Caco-2 (cell line): Measurements from ENCODE around the gene SDF4. TPM values are rescaled to one million over a fixed set of nuclear protein-coding genes. Genes with fewer than 3 reads are reported as not detected.

Experiments
- BruUV-seq: library from RNA; stranded (reverse); fragments of 400-500 nt; replicated peaks from 2 replicates; lab custom pipeline; 2021; lab: Mats Ljungman, UMichigan
- CTCF ChIA-PET: fragments of 300-600 bp; sonication (Branson Sonifier 250); formaldehyde crosslinking; loops from one replicate; lab custom pipeline; 2022; ENCODE audit warnings: antibody characterized with exemption; lab: Charles Lee
- POLR2A ChIA-PET: fragments of 300-600 bp; sonication (Branson Sonifier 250); formaldehyde crosslinking; loops from one replicate; lab custom pipeline; 2022; ENCODE audit warnings: antibody characterized with exemption; lab: Charles Lee
- DNase-seq, 2 experiments: peaks; one replicate each; pipeline versions ENCODE4 v3.0.0 to v3.0.0-alpha.2; 2020 to 2022
- H3K27me3 ChIP-seq: replicated peaks from 2 replicates; pipeline ENCODE4 v1.6.0; 2011; ENCODE audit warnings: low read length; ENCODE audit not compliant: control insufficient read depth, insufficient read depth
- H3K36me3 ChIP-seq: 2 replicates; pipeline ENCODE4 v1.5.1; 2011; ENCODE audit warnings: low read length; ENCODE audit not compliant: control insufficient read depth, insufficient read depth
- H3K4me1 ChIP-seq: fragments of 250-450 bp; sonication (Bioruptor Pico); 2 replicates; pipeline ENCODE4 v1.5.1; 2020; ENCODE audit warnings: mild to moderate bottlenecking
- H3K4me3 ChIP-seq: 2 replicates; pipeline ENCODE4 v1.5.1; 2011; ENCODE audit warnings: low read depth, mild to moderate bottlenecking, control low read depth, low read length
- H3K9me3 ChIP-seq: fragments of 250-450 bp; sonication (Bioruptor Pico); 2 replicates; pipeline ENCODE4 v1.5.1; 2020; ENCODE audit warnings: mild to moderate bottlenecking, moderate library complexity
- H3K27ac Mint-ChIP-seq: one replicate; pipeline ENCODE4 v1.8.0; 2022; ENCODE audit warnings: mixed read lengths; ENCODE audit not compliant: unreplicated experiment
- H3K27me3 Mint-ChIP-seq: one replicate; pipeline ENCODE4 v1.8.0; 2022; ENCODE audit warnings: mixed read lengths; ENCODE audit not compliant: insufficient read depth, unreplicated experiment
- H3K36me3 Mint-ChIP-seq: one replicate; pipeline ENCODE4 v1.8.0; 2022; ENCODE audit warnings: mild to moderate bottlenecking, mixed read lengths; ENCODE audit not compliant: insufficient read depth, unreplicated experiment
- H3K4me1 Mint-ChIP-seq: one replicate; pipeline ENCODE4 v1.8.0; 2022; ENCODE audit warnings: low read depth, mixed read lengths; ENCODE audit not compliant: unreplicated experiment
- H3K4me3 Mint-ChIP-seq: one replicate; pipeline ENCODE4 v1.8.0; 2022; ENCODE audit warnings: mild to moderate bottlenecking, moderate library complexity, mixed read lengths; ENCODE audit not compliant: unreplicated experiment
- H3K9me3 Mint-ChIP-seq: one replicate; pipeline ENCODE4 v1.8.0; 2022; ENCODE audit warnings: mixed read lengths; ENCODE audit not compliant: unreplicated experiment
- intact Hi-C: fragments of 100-400 bp; cut with micrococcal nuclease; formaldehyde crosslinking; loops from one replicate; pipeline ENCODE4 v1.10.0; 2022; ENCODE audit not compliant: unreplicated experiment
- total RNA-seq: library from RNA; stranded (reverse); gene quantifications from 2 replicates; pipeline ENCODE4 v1.2.3, GENCODE V29; 2022
- TF ChIP-seq, protein P1 (sequence below), 2 experiments: fragments of 200-600 bp in 1 of 2; IDR thresholded peaks; 1 replicate in 1 of 2; 2 replicates in 1 of 2; pipeline versions ENCODE4 v1.5.1 to v1.8.0; 2011 to 2022; ENCODE audit warnings: antibody characterized with exemption in 1 of 2, control low read depth in 1 of 2, inconsistent platforms in 1 of 2, low read depth in 1 of 2, low read length in 1 of 2, mild to moderate bottlenecking in 1 of 2, moderate library complexity in 1 of 2; ENCODE audit not compliant: insufficient read depth in 1 of 2, severe bottlenecking in 1 of 2, unreplicated experiment in 1 of 2

SDF4 gene
- total RNA-seq, 1 experiment from 2014 or later, result 140 TPM

DNA sequence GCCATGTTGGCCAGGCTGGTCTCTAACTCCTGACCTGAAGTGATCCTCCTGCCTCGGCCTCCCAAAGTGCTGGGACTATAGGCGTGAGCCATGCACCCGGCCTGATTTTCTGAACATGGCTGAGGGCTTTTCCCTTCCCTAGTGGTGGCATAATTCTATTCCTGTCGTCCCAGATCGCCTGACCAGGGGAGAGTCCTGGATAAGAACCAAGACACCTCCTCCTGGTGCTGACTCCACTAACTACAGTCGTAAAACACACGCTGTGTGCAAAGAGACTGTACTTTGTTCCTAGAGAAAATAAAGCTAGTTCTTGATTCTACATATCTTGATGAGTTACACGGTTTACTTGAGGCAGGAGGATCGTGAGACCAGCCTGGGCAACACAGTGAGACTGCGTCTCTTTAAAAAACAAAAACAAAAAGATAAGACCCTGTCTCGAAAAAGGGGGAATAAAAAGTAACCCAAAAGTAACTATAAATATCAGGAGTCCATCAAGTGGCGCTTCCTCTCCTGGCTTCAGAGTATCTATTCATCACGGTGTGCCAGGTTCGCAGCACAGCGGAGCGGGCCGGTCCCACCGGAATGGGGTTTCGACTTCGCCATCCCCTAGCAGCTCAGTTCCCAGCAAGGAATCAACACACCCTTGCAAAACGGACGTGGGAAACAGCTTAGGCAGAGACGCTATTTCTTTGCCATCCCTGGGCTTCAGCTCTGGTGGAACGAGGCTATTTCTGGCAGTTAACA lies 973 bp downstream of the SDF4 start:
- H3K4me1 Mint-ChIP-seq, result peaks cover 6% of the 10 kb centered on the region
- peaks cover 39% of the 10 kb centered on the region for H3K36me3 Mint-ChIP-seq
- TSS peak; percentile 86 for BruUV-seq
- Histone ChIP-seq H3K36me3 (peaks cover 2% of the 10 kb centered on the region; the same call in 1 of the 2 replicates), H3K4me3 (peak overlapping the region; percentile 70), H3K4me1 (peaks cover 8% of the 10 kb centered on the region), H3K27me3 (no peaks in the 10 kb centered on the region), H3K9me3 (no peaks in the 10 kb centered on the region)
- DNase-seq, result peak in 1 of 2 experiments; percentile 46
- CTCF ChIA-PET, result interaction anchor here (0.6 to 1.2 kb wide), 5 partner anchors 66 to 275 kb away, joined by 3 to 8 read pairs (median 3); no protein-coding TSS in a partner anchor
- H3K4me3 Mint-ChIP-seq, result peak overlapping the region; percentile 85
- H3K27ac Mint-ChIP-seq, result peak overlapping the region; percentile 83
- POLR2A ChIA-PET, result interaction anchor here (0.5 to 0.9 kb wide), 4 partner anchors 43 to 106 kb away, joined by 4 to 7 read pairs (median 6); partner anchors contain the start of gene UBE2J2
- H3K27me3 Mint-ChIP-seq, result no peaks in the 10 kb centered on the region
- no peaks in the 10 kb centered on the region for H3K9me3 Mint-ChIP-seq
- intact Hi-C loops, result loop anchor here (2.0 kb wide), 2 partner anchors 68 to 108 kb away; no protein-coding TSS in a partner anchor
- TF ChIP-seq, protein P1, sequence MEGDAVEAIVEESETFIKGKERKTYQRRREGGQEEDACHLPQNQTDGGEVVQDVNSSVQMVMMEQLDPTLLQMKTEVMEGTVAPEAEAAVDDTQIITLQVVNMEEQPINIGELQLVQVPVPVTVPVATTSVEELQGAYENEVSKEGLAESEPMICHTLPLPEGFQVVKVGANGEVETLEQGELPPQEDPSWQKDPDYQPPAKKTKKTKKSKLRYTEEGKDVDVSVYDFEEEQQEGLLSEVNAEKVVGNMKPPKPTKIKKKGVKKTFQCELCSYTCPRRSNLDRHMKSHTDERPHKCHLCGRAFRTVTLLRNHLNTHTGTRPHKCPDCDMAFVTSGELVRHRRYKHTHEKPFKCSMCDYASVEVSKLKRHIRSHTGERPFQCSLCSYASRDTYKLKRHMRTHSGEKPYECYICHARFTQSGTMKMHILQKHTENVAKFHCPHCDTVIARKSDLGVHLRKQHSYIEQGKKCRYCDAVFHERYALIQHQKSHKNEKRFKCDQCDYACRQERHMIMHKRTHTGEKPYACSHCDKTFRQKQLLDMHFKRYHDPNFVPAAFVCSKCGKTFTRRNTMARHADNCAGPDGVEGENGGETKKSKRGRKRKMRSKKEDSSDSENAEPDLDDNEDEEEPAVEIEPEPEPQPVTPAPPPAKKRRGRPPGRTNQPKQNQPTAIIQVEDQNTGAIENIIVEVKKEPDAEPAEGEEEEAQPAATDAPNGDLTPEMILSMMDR (IDR thresholded peaks at IDR 0.05; ENCODE audit: insufficient read depth in 1 of 2, low read depth in 1 of 2, low read length in 1 of 2, severe bottlenecking in 1 of 2, unreplicated experiment in 1 of 2), result peak in 1 of 2 experiments; percentile 42

DNA sequence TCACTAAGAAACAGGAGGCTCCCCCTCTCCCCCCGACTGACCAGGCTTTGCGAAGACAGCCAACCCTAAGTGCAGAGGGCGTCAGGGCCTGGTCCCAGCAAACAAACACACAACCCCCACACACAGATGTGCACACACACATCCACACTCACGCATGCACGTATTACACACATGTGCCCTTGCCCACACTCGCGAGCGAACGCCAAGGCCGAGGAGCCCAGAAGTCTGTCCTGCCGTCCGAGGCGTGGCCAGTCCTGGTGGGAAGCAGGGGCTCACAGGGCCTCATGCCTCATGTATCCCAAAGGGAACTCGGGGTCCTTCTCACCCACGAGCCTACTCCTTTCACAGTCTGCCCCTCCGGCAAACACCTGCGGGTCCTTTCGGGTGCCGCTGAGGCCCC lies 2.0 kb downstream of the SDF4 start:
- Histone ChIP-seq H3K9me3 (no peaks in the 10 kb centered on the region), H3K4me3 (no peak overlapping the region), H3K27me3 (no peaks in the 10 kb centered on the region), H3K4me1 (peaks cover 8% of the 10 kb centered on the region), H3K36me3 (peaks cover 2% of the 10 kb centered on the region; the same call in 1 of the 2 replicates)
- ChIA-PET CTCF (no interaction called here), POLR2A (no interaction called here)
- no peak for DNase-seq
- H3K27me3 Mint-ChIP-seq, result no peaks in the 10 kb centered on the region
- intact Hi-C loops, result loop anchor here (2.0 kb wide), 2 partner anchors 67 to 107 kb away; no protein-coding TSS in a partner anchor
- H3K9me3 Mint-ChIP-seq, result no peaks in the 10 kb centered on the region
- no peak overlapping the region for H3K4me3 Mint-ChIP-seq
- BruUV-seq, result no TSS peak
- H3K36me3 Mint-ChIP-seq, result peaks cover 48% of the 10 kb centered on the region
- TF ChIP-seq, protein P1 (IDR thresholded peaks at IDR 0.05; ENCODE audit: insufficient read depth in 1 of 2, low read depth in 1 of 2, low read length in 1 of 2, severe bottlenecking in 1 of 2, unreplicated experiment in 1 of 2), result no peak
- H3K27ac Mint-ChIP-seq, result peak overlapping the region; percentile 34
- H3K4me1 Mint-ChIP-seq, result peaks cover 6% of the 10 kb centered on the region

DNA sequence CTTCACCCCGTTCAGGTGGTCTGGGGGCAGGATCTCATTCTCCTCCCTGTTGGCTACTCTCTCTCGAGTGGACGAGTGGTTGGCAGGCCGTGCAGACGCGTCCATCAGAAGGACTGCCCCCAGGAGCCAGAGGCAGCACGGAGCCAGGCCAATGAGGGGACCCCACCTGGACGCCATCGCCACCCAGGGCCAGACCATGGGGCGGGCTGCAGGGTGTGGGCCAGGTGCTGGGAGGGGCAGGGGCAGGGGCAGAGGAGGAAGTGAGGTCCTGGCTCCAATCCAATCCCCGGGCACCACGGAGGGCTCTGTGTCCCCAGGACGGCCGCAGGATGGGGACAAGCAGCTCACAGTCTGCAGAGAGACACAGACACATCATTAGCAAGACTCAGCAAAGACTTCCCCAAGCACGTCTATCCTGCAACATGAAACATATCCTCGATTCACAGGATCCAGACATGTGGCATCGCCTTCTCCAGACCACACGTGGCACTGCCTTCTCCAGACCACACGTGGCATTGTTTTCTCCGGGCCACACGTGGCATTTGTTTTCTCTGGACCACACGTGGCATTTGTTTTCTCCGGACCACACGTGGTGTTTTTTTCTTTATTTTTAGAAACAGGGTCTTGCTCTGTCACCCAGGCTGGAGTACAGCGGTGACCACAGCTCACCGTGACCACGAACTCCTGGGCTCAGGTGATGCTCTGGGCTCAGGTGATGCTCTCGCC lies 3.0 kb downstream of the SDF4 start:
- Histone ChIP-seq H3K4me3 (no peak overlapping the region), H3K4me1 (peaks cover 8% of the 10 kb centered on the region), H3K27me3 (no peaks in the 10 kb centered on the region), H3K9me3 (no peaks in the 10 kb centered on the region), H3K36me3 (peaks cover 2% of the 10 kb centered on the region; the same call in 1 of the 2 replicates)
- TF ChIP-seq, protein P1 (IDR thresholded peaks at IDR 0.05; ENCODE audit: insufficient read depth in 1 of 2, low read depth in 1 of 2, low read length in 1 of 2, severe bottlenecking in 1 of 2, unreplicated experiment in 1 of 2), result no peak
- ChIA-PET POLR2A (no interaction called here), CTCF (no interaction called here)
- DNase-seq, result no peak
- Mint-ChIP-seq H3K4me3 (no peak overlapping the region), H3K27ac (no peak overlapping the region), H3K9me3 (no peaks in the 10 kb centered on the region), H3K4me1 (peaks cover 6% of the 10 kb centered on the region), H3K36me3 (peaks cover 44% of the 10 kb centered on the region), H3K27me3 (no peaks in the 10 kb centered on the region)
- BruUV-seq, result no TSS peak
- intact Hi-C loops, result no loop called here
